Kidney glomerular epithelial cell (primary cell): ENCODE data around the gene FSTL4.

ENCODE experiments used
- DNase-seq: peaks from one replicate; lab custom pipeline; 2025; lab: John Stamatoyannopoulos, UW

Gene FSTL4

DNA sequence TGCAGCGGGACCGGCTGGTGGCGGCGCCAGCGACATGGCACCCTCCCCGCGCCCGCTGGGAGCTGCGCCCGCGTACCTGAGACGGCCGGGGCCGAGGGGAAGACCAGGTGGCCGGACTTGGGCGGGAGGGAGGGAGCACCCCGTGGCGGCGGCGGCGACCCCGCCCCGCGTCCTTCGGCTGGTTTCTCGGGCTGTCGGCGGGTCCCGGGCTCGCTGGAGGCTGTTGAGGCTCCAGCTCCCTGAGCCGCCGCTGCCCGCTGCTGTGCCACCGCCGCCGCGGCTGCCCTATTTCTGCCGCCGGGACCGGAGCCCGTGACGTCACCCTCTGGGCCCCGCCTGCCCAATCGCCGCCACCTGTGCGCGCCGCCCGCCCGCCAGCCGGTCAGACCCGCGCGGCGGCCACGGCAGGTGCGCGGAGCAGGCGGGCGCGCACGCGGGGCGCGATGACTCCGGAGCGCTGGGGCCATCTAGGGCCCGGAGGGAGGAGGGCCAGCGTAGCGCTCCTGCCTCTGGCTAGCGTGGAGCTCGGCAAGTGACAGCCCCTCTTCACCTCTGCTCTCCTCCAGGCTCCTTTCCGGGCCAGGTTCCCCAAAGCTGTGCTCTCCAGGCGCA lies at the start of gene FSTL4:
TSS of gene FSTL4 (minus strand) at position 293 of the 612 bp plus-strand sequence.
- DNase-seq = no peak

DNA sequence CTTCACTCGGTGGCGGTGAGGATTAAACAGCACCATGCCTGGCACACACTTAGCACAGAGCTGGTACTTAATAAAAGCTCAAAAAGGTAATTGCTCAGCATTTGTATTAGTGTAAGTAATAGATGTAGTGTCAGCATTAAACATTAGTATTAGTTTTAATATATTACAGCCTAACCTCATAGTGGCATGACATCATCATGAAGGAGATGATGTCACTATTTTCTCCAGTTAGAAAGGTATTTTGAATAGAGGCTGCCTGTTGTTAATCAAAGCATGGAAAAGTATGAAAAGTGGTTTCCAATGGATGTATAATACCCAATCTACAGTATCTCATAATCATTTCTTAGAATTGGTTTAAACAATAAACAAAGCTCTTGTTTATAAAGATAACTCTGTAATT lies 49.0 kb upstream of the FSTL4 start:
- no peak for DNase-seq

DNA sequence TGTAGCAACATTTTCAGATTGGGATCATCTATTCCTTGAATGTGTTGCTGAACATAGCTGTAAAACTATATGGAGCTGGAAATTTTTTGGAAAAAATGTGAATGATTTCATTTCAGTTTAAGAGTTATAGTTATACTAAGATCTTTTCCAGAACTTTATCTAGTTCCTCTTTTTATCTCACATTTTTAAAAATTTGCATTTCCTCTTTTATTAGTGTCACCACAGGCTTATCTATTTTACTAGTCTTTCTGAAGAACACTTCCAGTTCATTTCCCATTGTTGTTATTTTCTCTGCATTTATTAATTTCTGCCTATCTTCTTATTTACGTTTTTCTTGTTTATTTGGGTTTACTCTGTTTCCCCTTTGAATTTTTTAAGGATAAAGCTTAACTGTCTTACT lies 46.0 kb upstream of the FSTL4 start:
- no peak for DNase-seq

DNA sequence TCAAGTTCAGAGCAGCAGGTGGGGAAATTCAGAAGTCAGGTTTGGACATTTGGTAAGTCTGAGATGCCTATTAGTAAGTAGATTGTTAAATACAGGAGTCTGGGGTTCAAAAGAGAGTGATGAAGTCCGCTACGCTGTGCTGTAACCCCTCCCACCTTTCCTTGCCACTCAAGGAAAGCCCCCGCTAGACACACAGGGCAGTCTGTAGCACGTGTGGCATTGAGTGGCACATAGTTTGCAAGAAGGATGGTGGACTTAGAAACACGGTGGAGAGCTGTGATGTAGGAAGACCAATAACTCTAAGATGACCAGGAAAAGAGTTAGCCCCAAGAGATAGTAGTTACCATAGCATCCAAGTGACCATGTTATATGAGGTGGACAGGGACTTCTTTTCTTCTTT lies 44.7 kb upstream of the FSTL4 start:
- DNase-seq = no peak

DNA sequence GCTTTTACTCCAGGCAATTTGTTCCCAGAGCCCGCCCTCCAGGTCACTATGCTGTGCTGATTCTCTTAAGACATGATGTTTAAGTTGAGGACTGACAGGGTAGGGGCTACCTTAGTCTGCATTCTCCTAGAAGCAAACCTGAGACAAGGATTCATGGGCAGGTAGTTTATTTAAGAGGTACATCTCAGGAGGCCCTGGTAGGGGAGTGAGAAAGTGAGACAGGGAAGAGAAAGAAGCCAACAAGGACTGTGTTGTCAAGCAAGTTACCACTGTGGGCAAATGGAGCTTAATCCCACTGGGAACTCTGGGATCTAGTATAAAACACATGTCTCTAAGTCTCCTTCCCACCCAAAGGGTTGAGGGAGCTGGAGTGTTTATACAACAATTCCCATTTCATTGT lies 43.6 kb upstream of the FSTL4 start:
- no peak for DNase-seq

DNA sequence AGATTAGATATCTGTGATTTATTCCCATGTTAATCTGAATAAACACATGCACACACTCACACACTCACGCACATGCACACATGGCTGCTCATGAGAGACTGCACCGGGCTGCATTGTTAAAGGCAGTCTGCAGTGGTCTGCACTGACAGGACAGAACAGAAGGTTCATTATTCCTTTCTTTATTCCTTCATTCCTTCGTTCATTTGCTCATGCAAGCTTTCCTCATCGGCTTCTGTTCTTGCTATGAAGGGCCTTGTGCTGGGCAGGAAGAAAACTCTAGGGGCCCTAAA lies 41.4 kb upstream of the FSTL4 start:
- DNase-seq = no peak

DNA sequence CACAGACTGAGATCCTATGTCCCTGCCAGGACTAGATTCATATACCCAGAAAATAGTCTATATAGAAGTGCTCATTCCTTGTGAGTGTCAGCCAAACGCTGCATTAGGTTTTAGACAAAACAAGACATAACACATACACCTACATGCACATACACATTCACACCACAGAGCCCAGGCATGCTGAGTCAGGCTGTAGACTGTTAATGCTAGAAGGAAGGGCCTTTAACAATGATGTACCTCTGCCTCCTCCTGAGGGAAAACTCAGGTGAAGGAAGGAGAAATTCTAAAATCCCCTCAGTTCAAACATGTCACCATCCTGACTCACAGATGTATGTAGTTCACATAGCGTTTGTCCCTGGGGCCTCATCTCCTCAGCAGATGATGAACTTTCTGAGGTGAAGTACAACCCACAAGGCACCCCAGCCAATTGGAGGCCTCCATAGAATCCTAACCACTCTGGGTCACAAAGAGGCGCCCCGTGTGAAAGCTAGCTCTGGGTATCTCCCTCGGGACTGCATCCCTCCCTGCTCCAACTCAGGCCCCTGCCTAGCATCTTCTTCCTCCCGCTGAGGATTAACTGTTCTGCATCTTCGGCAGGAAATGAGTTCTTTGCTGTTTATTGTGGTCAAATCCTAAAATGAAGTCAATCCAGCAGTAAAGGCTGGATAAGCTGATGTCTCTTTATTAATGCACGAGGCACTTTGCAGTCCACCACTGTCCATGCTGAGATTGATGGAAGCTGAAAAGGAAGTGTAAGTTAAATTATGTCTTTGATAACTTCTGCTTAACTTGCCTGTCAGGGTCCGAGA lies 40.8 kb upstream of the FSTL4 start:
- DNase-seq = no peak

DNA sequence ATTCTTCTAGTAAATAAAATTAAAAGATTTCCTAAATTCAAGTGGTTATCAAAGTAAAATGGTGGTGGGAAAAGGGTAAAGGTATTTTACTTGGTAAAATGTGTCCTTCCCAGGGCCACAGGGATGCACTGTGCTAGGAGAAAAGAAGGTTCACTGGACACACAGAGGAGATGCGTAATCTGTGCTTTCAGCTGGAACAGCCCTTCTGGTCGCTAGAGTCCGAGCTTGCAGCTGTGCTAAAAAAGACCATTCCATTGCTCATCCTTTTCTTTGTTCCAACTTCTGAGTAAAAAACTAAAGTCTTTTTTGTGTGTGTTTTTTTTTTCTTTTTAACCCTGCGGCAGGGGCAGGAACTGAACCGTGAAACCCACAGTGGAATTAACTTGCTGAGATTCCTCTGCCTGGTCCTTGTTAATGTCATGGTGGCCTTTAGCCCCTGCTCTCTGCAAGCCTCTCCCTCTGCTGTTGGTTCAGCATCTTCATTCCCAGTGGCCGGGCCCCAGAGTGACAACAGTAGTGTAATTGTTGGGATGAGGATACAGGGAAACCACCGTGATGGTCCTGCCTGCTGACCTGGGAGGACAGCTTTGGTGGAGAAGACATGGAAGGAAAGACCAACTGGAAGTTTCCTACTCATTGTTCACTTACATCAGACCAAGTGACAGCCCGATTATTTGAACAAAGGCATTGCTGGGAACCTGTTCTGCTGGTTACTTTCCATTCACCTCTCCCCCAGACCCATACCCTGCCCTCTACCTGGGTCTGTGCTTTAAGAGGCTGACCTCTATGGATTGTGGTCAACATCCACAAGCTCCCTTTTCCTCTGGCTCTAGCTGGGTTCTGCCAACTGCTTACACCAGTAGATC lies 31.9 kb upstream of the FSTL4 start:
- DNase-seq = no peak

DNA sequence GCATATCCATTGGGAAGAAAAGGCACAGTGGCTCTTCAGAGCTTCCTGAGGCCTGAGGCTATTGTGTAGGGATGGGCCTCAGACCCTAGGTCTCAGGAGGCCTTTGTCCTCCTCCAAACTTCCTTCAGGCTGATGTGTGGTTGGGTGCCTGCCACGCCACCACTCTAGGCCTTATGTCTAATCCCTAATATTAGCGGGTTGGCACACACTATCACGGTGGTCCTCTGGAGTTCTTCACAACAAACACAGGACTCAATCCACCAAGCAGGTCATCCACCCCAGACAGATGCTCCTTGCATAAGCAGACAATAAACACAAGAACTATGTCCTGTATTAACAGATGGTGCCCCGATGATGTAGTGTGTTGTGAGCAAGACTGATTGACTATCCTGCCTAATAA lies 31.0 kb upstream of the FSTL4 start:
- no peak for DNase-seq

DNA sequence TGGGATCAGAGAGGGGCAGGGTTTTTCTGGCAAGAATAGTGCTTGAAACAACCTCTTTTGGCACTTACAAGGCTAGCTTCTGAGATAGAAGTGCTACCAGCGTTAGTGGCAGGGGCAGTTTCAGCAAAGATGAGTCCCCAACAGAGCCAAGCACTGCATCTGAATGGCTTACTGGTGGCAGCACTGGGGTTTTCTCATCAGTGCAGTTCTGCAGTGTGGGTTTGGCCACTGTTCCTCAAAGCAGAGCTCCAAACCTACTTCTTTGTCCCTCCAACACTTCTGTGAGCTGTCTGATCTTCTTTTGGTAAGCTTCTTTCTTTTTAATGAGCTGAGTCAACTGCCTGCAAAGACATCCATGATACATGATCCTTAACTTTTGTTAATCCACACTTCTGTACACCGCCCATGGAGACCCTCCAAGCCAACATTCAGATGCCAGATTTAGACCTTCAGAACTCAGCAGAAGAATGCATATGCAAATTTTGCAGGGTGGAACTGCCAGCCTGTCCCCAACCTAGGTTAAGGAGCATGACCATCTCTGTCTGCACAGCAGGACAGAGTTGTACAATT lies 29.9 kb upstream of the FSTL4 start:
- no peak for DNase-seq

DNA sequence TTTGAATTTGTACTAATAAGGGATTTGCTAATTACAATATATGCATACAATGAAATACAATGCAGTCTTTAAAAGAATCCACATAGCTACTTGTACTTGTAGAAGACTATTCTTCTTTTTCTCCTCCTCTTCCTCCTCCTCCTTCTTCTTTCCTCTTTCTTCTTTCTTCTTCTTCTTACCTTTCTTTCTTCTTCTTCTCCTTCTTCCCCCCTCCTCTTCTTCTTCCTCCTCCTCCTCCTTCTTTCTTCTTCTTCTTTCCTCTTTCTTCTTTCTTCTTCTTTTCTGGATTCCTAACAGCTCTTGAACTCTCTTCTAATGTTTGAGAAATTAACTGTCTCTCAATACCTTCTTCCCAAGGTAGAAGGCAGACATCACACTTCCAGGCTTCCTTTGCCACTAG lies 29.3 kb upstream of the FSTL4 start:
- DNase-seq = no peak

DNA sequence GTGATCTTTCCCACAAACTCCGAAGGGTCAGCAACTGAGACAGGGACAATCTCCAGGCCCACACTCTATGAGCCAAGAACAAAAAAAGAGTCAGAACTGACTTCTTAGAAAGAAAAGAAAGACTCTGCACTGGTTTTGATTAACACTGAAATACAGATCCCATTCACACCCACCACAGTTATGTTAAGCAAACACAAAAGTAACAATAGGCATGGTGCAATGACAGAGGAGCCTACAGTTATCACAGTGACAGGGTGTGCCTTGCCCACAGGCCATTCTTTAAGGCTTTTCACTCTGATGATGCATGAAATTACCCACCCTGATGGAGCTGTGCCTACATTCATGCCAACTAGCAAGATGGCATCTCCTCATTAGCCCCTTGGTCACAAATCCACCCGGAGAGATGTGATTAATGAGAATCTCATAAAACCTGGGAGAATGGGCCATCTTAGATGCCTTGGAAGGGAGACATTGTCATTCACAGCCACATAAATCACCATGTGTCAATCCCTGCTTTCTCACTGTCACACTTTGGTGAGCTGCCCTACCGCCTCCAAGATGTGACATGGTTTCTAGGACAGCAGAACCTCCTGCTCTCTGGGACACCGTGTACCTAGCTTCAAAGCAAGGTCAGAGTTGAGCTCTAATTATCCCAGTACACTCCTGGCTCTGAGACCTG lies 27.6 kb upstream of the FSTL4 start:
- no peak for DNase-seq

DNA sequence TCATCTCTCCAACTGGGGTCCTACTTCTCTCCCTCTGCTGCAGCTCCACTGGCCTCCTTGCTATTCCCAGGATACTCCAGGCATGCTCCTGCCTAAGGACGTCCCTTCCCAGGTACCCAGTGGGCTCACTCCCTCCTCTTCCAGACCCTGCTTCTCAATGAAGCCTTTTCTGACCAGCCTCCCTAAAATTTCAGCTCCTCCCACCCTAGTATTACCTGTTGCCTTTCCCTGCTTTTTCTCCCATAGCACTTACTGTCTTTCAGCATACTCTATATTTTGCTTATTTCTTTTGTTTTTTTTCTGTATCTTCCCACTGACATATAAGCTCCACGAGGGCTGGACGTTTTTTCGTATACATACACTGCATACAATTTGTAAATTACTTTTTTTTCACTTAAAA lies 26.1 kb upstream of the FSTL4 start:
- DNase-seq = no peak

DNA sequence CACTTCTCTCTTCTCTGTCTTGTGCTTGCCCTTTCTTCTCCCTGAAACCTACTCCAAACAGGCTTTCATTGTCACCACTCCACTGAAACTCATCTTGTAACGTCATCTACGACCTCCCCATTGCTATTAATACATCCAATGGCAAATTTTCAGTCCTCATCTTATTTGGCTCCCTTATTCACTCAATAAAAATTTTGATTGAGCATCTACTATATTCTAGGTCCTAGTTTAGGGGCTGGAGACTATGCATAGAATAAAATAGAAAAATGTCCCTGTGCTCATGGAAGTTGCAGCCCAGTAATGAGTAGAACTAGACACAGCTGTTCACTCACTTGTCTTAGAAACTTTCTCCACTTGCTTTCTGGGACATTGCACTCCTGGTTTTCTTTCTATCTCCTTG lies 24.9 kb upstream of the FSTL4 start:
- no peak for DNase-seq

DNA sequence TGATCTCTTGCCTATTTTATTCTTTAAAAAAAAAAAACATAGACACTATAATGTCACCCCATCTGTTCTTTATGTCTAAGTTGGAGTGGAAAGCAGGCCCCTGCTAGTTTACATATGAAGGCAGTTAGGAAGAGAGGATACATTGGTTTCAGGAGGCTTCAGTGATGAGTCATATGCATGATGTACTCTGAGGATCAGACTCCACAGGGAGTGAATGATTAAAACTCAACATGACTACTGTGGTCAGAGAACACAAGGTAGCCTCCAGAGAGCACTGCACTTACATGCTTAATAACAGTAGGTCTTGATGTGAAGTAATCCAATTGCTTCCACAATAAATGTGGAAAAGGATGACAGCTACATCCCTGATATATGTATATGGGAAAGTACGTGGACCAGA lies 22.7 kb upstream of the FSTL4 start:
- peak; percentile 82 for DNase-seq

DNA sequence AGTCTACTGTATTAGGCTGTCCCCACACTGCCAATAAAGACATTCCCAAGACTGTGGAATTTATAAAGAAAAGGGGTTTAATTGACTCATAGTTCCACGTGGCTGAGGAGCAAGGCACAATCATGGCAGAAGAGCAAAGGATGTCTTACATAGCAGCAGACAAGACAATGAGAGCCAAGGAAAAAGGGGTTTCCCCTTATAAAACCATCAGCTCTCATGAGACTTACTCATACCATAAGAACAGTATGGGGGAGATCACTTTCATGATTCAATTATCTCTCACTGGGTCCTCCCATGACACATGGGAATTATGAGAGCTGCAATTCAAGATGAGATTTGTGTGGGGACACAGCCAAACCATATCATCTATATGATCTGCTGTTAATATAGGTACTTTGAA lies 14.8 kb upstream of the FSTL4 start:
- no peak for DNase-seq

DNA sequence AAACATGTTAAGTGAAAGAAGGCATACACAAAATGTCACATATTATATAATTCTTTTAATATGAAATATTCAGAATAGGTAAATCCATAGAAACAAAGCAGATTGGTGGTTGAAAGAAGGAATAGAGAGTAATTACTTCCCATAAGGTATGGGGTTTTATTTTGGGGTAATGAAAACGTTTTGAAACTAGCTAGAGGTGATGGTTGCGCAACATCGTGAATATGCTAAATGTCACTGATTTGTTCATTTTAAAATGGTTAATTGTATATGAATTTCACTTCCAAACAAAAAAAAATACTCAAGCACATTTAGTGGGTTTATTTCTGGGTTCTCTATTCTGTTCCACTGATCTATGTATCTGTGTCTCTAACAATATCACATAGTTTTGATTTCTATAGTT lies 12.0 kb upstream of the FSTL4 start:
- DNase-seq = no peak

DNA sequence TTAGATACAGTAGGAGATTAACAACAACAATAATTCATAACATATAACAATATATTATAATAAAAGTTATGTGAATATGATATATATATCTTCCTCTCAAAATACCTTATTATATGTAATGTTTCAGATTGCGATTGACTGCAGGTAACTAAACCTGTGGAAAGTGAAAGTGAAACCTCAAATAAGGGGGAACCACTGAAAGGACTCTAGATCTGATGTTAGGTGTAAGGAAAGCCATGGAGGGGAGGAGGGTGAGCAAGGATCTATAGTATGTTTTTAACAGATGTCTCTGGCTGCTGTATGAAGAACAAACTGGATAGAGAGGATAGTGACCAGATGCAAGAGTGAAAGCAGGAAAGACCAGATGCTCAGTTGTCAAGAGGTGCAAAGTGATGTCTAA lies 5.8 kb upstream of the FSTL4 start:
- no peak for DNase-seq

DNA sequence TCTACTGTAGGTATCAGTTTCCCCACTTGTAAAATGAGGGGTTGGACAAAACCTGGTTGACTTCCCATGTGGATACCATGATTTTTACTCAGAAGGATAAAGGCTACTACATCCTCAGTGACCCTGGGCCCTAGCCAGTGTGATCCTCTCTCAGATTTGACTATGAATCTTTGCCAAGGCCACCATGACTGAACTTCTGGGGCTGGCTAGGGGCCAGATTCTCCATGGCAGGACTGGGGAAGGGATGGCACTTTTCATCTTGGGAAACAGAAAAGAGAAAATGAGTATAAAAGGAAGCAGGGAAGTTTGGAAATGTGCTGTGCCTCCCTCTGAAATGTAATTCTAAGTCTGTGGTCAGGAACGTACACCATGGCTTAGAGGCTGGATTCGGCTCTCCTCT lies 1.4 kb upstream of the FSTL4 start:
- DNase-seq = no peak

DNA sequence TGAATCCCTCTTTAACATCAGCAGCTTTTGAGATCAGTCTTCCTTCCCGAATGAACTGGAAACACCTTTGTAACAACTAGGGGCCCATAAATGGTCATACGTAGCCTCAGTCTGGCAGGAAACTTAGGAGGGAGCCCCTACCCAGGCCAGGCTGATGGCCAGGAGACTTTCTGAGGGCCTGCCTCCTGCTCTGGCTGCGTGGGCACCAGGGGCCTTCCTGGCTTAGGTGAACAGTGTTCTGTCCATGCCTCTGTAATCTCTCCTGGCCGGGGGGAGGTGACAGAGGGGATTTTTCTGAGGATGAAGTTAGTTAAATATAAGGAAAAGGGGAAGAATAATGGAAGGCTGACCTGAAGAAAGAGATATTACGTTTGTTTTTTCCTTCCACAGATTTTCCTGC lies 843 bp upstream of the FSTL4 start:
- no peak for DNase-seq

DNA sequence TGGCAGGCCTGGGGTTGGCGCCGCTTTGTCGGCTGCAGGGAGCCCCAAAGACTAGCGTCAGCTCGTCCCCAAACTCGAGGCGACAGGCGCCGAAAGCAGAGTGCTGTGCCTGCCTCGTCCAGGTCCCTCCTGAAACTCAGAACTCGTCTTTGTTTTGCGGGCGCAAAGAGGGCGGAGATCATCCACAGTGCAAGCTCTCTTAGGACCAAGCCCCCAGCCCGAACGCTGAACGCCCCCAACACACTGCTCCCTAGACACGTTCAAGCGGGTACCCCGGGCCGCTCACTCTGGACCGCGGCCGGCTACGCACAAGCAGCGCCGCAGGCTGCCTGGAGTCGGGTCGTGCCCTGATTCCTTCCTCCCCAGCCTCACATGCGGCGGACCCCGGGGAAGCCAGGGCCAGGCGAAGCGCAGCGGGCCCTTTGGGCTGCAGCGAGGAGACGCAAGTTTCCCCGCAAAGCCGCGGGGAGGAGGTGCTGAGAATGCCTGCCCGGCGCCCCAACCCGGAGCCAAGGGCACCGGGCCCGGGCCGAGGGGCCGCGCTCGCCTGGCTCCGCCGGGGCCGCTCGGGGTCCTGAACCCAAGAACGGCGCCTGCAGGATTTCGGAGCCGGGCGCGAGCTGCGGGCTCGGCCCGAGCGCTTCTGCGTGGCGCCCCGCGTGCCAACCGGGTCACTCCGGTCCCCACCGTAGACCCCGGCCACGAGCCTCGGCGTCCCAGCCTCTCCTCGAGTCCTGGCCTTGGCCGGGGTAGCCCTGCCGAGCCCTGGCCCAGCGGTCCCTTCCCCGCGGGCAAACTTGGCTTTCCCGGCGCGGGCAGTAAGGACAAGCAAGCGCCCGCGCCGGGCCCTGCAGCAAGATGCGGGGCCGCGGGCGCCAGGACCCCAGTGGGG lies 738 bp downstream of the FSTL4 start:
- DNase-seq = no peak
